Measurements from ENCODE around the gene ASH1L.
A peak's percentile ranks its signal among the peaks of the same experiment; 100 is the strongest.
"Not testable (repeated sequence)": the region's sequence is repeated elsewhere in the genome, so short reads cannot be mapped to it uniquely, and the experiment has no call there.

The ASH1L gene

DNA sequence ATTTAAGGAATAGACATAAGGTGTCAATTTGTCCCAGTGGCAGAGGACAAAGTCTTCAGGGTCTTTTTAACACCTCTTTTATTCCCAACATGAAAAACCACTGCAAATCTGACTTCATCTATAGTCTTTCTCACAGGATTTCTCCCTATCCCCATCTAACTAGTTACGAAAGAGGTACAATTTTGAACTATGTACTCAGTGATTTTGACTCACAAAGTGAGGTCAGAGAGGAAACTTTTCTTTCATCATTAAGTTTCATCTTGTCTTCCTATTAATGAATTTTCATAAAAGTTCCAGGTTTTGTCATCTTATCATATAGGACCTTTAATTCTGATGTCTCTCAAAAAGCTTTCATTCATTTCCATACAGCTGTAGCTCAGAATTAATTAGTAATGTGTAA is 63.3 kb downstream of the ASH1L start:
- DNase-seq (ENCODE audit: low spot score) (no peak), FAIRE-seq (no peak)

GRCh38 chr1:155493595-155493994 is 69.0 kb downstream of the ASH1L start:
- not testable (repeated sequence) for FAIRE-seq; DNase-seq (ENCODE audit: low spot score)

GRCh38 chr1:155488419-155488818 is 74.2 kb downstream of the ASH1L start:
- DNase-seq (ENCODE audit: low spot score); FAIRE-seq: not testable (repeated sequence)

DNA sequence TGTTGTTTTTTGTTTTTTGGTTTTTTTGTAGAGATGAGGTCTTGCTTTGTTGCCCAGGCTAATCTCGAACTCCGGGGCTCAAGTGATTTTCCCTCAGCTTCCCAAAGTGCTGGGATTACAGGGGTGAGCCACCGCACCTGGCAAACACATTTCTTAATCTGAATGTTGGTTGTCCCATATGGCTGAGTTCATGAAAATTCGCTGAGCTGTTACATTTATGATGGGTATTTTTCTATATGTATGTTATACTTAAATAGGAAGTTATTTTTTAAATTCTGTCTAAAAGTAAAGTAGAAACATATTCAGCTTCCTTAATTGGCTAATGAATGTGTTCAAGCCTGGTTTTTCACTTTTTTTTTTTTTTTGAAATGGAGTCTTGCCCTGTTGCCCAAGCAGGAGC is 75.1 kb downstream of the ASH1L start:
- no peak for DNase-seq (ENCODE audit: low spot score)
- FAIRE-seq, result no peak

- not testable (repeated sequence) for FAIRE-seq; DNase-seq (ENCODE audit: low spot score)
These were observed 75.7 kb downstream of the ASH1L start for GRCh38 chr1:155486952-155487351.

GRCh38 chr1:155485945-155486344 is 76.7 kb downstream of the ASH1L start:
- no peak for FAIRE-seq
- DNase-seq (ENCODE audit: low spot score), result no peak

DNA sequence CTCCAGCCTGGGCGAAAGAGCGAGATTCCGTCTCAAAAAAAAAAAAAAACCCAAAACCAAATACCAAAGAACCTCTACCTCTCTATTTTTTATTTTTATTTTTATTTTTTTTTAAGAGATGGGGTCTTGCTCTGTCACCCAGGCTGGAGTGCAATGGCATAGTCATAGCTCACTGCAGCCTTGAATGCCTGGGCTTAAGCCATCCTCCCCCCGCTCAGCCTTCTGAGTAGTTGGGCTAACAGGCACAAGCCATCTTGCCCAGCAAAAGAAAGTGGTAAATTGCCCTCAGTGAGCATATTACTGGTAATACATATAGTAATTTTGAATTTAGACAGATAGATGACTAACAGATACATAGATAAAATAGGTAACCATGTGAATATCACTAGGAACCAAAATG is 77.4 kb downstream of the ASH1L start:
- DNase-seq (ENCODE audit: low spot score) (no peak), FAIRE-seq (no peak)

DNA sequence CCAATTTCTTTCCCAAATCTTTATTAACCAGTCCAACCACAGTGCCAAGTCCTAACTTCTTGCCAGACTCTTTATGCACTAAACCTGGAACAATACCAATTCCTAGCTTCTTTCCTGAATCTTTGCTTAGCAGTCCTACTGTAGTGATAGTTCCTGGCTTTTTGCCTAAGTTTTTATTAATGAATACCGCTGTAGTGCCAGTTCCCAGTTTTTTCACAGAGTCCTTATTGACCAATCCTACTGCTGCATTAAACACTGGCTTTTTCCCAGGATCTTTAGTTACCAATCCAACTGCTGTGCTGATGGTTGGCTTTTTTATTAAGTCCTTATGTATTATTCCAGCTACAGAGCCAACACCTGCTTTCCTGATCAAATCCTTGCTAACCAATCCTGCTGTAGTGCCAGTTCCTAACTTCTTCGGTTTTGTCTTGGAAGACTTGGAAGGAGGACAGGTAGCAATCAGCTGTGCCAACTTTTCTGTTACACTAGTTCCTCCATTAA is 80.8 kb downstream of the ASH1L start:
- DNase-seq (ENCODE audit: low spot score) (no peak), FAIRE-seq (no peak)

GRCh38 chr1:155479205-155479604 is 83.4 kb downstream of the ASH1L start:
- FAIRE-seq (peak; percentile 86), DNase-seq (ENCODE audit: low spot score) (peak; percentile 78)

DNA sequence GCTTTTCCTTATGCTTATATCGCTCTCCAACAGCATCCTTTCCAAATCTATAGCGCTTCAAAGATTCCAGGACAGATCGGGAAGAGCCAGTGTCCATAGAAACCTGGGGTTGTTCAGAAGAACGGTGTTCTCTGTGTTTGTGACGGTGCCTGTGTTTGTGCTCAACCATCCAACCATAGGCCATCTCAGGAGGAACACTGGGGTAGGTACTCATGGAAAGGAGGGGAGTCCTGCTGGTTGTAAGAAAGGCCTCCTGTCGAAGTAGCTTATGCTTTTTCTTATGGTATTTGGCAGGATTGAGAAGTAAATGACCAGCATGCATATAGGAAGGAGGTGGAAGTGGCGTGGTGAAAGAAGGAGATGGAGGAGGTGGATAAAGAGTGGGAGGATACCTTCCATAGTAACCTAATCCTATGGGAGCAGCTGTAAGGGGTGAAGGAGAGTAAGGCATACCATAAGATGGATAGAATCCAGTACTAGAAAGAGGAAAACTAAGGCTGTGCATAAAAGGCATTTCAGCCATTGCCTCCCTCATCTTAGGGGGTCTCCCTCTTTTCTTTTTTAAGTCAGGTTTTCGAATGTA is 84.2 kb downstream of the ASH1L start:
- FAIRE-seq, result no peak
- DNase-seq (ENCODE audit: low spot score), result no peak

GRCh38 chr1:155474146-155474545 is 88.5 kb downstream of the ASH1L start:
- FAIRE-seq, result no peak
- DNase-seq (ENCODE audit: low spot score), result no peak

- DNase-seq (ENCODE audit: low spot score), result no peak
These were observed 89.3 kb downstream of the ASH1L start for GRCh38 chr1:155473151-155473821.

GRCh38 chr1:155472491-155473083 is 90.0 kb downstream of the ASH1L start:
- no peak for FAIRE-seq
- DNase-seq (ENCODE audit: low spot score), result no peak

More at GRCh38 chr1:155473151-155473821, 89.3 kb downstream of the ASH1L start:
- no peak for FAIRE-seq

DNA sequence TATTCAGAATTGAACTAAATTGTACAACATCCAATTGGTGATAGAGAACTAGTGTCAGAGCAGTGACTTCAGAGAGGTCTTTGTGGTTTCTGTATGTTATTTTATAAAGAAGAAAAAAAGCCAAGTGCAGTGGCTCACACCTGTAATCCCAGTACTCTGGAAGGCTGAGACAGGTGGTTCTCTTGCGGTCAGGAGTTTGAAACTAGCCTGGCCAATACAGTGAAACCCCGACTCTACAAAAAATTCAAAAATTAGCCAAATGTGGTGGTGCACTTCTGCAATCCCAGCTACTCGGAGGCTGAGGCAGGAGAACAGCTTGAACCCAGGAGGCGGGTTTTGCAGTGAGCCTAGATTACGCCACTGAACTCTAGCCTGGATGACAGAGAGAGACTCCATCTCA is 90.7 kb downstream of the ASH1L start:
- DNase-seq (ENCODE audit: low spot score) (no peak), FAIRE-seq (no peak)

DNA sequence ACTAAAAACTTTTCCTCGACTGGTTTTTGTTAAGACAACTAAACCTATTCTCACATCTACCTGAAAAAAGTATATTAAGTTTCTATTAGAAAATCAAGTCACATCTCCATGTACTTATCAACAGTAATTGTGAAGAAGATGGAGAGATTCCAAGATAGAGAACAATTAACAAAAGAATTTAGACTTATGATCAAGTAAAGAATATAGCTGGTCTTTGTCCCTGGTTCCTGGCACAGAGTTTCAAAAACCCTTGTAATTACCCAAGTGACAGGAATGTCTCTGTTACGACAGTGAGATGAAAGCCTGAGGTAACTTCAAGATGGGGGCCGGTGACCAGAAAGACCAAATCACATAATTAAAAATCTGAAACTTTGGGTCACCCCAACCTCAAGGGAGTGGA is 91.6 kb downstream of the ASH1L start:
- no peak for FAIRE-seq
- DNase-seq (ENCODE audit: low spot score), result no peak

DNA sequence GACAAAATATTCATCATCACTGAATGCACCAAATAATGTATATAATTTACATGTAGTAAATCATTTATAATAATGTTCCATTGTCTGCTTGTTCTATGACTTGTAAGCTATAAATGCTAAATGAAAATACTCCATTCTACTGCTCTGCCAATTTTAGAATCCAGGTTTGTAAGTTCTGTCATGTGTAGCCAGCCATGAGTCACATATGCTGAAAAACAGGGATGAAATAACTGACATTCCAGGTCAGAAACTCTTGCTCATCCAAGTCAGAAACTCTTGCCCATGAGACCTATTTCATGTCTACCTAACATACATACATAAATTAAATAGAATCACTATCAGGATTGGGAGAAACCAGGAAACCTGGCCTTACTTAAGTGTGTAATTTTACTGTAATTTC is 95.6 kb downstream of the ASH1L start:
- FAIRE-seq (peak; percentile 94), DNase-seq (ENCODE audit: low spot score) (peak; percentile 86)

GRCh38 chr1:155466617-155466972 is 96.0 kb downstream of the ASH1L start:
- no peak for FAIRE-seq
- no peak for DNase-seq (ENCODE audit: low spot score)

DNA sequence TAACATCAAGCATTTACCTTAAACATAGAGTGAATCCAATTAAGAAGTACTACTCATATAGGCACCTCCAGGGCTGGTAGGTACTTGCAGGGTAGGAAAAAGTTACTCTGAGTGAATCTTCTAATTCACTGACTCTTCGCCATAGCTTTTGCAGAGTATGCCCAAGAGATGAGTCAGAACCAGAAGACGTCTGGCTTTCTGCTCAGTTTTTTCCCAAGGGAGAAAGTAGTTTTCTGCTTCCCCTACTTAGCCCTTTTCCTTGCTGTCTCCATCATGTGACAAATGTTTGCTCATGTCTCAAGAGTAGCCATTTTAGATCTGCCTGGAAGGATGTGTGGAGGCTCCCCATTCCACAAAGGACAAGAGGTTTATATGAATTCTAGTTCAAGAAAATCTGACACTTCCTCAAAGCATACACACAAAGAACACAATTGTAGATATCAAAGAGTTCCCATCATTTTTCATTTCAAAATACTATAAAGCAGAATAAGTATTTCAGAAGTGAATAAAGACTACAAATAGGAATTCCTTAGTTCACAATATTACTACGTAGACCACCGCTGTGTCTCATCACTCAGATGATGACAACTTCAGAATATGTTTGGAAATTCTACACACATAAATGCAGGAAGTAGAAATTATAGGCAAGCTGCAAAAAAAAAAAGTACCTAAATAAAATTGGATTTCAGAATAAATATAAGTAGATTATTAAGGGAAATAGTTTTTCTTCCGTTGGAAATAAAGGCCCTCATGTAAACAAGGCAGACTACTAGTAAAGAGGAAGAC is 98.5 kb downstream of the ASH1L start:
- DNase-seq (ENCODE audit: low spot score) (peak; percentile 53), FAIRE-seq (peak; percentile 69)

DNA sequence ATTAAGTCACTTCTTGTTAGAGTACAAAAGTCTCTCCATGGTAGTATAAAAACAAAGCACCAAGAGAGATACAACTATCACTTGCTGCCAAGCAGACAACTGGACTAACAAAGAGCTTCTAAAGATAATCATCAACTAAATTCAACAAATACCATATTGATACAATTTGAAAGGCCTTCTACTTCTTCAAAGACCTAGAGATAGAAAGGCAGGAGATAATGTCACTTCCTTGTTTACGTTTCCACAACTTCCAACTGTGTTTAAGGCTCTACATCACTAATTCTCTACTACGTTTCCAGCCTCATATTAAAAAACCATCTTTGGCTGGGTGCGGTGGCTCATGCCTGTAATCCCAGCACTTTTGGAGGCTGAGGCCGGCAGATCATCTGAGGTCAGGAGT is 104.5 kb downstream of the ASH1L start:
- FAIRE-seq (no peak), DNase-seq (ENCODE audit: low spot score) (no peak)

DNA sequence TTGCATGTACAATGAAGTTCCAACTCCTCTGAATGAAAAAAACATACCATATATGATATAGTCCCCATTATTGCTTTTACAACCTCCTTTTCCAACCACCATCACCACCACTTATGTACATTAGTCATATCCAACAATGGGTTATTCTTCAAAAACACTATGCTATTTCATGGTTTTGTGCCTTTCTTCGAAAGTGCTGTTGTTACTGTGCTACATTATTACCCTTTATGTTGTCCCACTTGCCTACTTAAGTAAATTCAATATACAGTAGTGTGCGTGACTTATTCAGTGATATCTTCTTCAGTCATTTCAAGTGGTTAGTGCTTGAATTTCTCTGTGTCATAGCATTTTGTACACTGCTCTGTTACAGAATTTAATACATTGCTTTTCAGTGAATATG is 105.3 kb downstream of the ASH1L start:
- no peak for DNase-seq (ENCODE audit: low spot score)
- no peak for FAIRE-seq

DNA sequence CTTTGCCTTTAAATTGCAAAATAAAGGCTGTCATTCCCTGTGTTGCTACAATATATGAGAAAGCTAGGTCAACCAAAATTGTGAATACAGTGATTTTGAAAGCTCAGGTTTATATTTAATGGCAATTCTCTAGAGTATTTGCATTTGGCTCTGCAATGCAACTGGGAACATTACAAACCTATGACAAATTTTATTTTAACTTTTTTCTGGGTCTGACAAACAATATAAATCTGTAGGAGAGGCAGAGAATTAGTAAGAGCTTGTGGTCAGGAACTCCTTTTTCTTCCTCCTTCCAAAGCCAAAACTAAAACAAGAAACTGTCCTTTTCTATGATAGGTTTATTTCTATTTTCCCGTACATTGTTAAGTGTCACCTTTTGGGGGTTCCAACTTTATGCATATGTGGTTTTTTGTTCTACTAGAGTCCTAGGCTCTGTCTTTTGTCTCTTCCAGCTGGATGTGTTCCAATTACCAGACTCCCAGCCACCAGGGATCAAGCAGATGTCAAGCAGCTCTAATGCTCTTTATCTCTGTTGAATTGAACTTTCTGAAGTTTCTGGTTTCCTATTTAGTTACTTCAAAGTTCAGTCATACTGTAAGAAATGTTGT is 106.9 kb downstream of the ASH1L start:
- FAIRE-seq, result no peak
- no peak for DNase-seq (ENCODE audit: low spot score)

DNA sequence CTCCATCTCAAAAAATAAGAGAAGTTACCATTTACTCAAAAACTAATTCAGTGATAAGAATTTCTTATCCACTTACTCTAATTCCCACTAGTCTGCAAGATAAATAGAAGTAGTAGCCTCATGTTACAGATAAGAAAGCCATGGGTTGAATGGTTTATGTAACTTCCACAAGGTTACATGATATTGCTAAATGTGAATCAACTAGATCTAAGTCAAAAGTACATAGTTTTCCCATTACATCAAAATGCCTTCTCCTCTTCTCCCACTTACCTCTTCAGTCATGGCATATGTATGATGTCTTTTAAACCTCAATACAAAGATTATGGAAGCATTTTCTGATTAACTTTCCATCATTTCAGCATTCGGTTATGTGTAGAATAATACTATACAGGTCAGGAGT is 108.5 kb downstream of the ASH1L start:
- DNase-seq (ENCODE audit: low spot score), result no peak
- no peak for FAIRE-seq

Data from RCC 7860 (cell line).